ENCODE measurements around the gene OR52E4. TPM values are rescaled to one million over a fixed set of nuclear protein-coding genes. Genes with fewer than 3 reads are reported as not detected.

Gene OR52E4
- not detected for total RNA-seq

DNA sequence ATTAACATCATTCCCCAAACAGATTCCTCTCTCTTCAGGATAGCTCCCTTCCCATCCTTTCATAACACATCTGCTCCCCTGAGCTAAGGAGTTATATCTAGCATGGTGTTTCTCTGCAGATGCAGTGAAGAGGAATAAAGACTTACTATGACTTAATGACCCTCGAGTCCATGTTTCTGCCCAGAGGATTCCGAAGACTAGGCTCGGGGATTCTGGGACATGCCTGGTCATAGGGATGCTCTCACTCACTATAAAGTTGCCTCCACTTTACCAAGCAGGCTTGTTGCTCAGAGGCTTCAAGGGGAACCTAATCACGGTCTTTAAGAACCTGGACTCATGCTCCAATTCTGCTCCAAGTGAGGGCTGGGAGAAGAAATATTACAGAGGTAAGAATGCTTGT, at the start of gene OR52E4:
Gene OR52E4, plus strand, starts transcription at position 301 of the 400 bp plus-strand sequence. CDS start 3,664 bp downstream, outside the sequence.
- DNase-seq (ENCODE audit: low spot score): no peak

DNA sequence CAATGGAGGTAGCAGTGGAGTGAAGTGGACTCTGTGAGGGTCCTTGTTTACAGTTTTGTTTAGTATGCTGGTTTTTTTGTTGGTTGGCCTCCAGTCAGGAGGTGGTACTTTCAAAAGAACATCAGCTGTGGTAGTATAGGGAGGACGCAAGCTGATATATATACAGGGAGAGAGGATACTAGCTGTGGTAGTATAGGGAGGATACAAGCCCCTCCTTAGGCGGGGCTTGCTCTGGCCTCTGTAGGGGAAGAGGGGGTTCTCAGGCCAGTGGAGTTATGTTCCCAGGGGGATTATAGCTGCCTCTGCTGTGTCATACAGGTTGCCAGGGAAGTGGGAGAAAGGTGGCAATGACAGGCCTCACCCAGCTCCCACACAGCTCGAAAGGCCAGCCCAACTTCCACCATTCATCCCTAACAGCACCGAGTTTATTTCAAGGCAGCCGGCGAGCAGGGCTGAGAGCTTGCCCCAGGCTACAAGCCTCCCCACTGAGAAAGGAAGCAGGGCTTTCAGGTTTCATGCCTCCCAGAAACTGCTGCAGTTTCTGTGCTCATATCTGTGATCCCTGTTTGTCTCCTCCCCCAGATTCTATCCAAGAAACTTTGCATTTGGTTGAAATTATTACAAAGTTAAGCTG, 49.1 kb upstream of the OR52E4 start:
- no peak for DNase-seq (ENCODE audit: low spot score)

DNA sequence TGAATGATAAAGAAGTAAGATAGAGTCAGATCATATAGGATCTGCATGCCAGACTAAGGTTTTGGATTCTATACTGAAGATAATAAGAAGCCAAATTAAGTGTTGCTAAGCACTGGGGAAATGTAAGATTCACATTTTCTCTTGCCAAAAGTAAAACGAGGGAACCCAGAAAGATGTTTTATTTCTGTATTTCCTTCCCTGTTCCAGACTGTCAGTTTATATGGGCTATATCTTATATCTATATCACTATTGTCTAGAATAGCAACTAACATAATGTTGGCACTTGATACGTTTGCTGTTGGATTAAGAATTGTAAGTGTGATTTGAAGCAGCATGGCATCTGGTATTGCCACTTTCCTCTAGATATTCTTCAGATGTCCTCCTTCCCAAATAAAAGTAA, 47.0 kb upstream of the OR52E4 start:
- no peak for DNase-seq (ENCODE audit: low spot score)

DNA sequence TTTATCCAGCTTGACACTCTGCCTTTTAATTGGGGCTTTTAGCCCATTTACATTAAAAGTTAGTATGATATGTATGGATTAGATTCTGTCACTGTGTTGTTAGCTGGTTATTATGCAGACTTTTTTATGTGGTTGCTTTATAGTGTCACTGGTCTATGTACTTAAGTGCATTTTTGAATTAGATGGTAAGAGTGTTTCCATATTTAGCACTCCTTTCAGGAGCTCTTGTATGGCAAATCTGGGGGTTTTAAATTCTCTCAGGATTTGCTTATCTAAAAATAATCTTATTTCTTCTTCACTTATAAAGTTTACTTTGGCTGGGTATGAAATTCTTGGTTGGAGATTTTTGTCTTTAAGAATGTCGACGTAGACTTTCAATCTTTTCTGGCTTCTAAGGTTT, 42.7 kb upstream of the OR52E4 start:
- DNase-seq (ENCODE audit: low spot score): no peak

DNA sequence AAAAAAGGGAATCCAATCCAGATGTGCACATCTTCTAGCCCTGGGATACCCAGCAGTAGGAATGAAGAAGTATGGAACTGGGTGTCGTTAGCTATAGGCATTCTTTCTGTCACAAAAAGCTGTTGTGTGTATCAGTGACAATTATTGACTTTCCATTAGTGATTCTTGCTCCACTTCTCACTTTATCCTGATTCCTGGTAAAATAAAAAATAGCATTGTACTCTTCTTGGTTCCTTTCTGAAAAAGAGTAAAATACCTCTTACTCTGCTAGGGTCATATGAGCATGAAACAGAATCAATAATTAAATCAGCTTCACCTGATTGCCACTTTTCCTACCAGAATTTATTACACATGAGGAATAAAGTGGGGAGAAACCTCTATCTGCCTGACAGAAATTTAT, 38.6 kb upstream of the OR52E4 start, which contains the start of gene OR52E6:
Gene OR52E6, minus strand, starts transcription at position 101 of the 400 bp plus-strand sequence. Its CDS starts 0 bp downstream, at position 101.
- no peak for DNase-seq (ENCODE audit: low spot score)

DNA sequence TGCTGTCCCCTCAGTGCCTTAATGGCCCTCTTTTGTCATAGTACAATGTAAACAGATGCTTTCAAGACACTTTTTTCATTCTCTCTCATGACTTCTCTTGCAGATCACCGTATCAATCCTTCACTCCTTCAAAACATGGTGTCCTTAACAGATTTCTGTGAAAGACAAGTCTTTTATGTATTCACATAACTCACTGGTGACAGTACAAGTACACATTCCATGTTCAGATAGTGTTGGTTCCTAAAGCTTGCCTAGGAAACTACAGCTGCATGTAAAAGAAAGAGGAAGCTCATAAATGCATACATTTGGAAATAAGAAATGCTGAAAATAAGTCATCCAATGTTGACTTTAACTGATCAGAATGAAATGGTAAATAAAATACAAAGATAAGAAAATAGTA, 33.7 kb upstream of the OR52E4 start:
- DNase-seq (ENCODE audit: low spot score): no peak

DNA sequence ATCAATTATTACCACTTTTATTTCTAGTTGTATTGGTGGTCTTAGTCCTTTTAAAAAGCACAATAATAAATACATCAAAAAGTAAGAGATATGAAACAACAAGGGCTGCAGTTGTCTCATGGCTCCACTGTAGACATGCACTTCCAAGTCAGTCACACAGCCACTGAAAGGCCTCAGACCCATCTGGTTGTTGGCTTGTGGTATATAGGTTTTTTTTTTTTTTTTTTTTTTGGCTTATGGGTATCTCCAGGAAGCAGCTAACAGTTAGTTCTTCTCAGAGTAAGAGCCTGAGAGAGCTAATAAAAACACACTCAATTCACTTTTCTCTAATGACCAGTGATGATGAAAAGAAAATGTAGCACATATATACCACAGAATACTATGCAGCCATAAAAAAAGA, 32.7 kb upstream of the OR52E4 start:
- no peak for DNase-seq (ENCODE audit: low spot score)

DNA sequence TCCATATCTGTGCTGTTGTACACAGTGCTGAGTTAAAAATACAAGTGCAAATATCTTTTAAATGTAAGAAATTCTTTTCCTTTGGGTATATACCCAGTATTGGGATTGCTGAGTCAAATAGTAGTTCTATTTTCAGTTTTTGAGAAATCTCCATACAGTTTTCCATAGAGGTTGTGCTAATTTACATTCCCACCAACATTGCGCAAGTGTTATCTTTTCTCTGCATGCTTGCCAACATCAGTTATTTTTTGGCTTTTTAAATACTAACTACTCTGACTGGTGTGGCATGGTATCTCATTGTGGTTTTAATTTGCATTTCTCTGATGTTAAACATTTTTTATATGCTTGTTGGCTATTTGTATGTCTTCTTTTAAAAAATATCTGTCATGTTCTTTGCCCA, 29.4 kb upstream of the OR52E4 start:
- no peak for DNase-seq (ENCODE audit: low spot score)

DNA sequence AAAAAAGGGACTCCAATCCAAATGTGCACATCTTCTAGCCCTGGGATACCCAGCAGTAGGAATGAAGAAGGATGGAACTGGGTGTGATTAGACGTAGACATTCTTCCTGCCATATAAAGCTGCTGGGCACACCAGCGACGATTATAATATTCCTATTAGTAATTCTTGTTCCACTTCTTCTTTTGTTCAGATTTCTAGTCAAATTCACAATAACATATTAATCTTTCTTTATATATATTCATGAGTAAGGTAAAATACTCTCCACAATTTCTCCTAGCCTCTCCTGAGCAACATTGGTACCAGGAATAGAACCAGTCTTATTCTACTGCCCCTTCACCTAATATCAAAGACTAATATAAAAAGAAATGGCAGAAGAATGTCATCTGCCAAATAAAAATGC, 22.8 kb upstream of the OR52E4 start, which contains the start of gene OR52E8:
Gene OR52E8, minus strand, starts transcription at position 101 of the 400 bp plus-strand sequence. Its CDS starts 0 bp downstream, at position 101.
- DNase-seq (ENCODE audit: low spot score): no peak

DNA sequence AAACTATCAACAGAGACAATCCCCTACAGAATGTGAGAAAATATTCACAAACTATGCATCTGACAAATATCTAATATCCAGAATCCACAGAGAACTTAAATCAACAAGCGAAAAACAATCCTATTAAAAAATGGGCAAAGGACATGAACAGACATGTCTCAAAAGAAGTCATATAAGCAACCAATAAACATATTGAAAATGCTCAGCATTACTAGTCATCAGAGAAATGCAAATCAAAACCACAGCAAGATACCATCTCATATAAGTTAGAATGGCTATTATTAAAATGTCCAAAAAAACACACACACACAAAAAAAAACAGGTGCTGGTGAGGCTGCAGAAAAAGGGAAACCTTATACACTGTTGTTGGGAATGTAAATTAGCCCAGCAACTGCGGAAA, 14.6 kb upstream of the OR52E4 start:
- DNase-seq (ENCODE audit: low spot score): no peak

DNA sequence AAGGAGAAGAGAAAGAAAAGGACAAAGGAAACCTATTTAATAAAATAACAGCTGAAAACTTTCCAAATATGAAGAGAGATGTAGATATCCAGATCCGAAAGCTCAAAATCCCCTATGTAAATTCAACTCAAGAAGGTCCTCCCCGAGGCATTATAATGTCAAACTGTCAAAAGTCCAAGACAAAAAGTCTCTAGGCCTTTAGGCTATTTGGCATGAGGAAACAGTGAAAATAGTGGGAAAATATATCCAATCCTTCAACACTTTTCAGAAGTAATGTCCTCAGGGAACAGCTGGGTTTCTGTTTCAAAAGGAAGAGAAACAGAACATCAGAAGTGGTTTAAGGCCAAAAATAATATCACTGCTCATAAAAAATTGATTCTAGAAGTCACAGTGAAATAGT, 1.9 kb upstream of the OR52E4 start:
- DNase-seq (ENCODE audit: low spot score): no peak

DNA sequence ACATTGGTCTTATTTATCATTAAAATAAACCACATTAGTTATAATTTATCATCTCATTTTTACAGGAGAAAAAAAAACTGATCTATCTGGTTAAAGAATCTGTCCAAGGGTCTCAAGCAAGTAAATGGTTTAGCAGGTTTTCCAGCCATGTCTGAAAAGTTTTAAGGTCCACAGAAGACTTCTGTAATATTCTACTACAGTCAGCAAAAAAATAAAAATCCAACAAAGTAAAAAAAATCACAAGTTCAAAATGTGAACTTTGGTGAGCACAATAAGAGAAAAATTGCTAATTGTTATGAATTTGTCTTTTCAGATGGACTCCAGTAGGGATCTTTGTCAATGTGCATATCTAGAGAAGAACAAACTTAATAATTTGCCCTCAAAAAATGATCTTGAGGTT, 1.3 kb downstream of the OR52E4 start:
- no peak for DNase-seq (ENCODE audit: low spot score)

DNA sequence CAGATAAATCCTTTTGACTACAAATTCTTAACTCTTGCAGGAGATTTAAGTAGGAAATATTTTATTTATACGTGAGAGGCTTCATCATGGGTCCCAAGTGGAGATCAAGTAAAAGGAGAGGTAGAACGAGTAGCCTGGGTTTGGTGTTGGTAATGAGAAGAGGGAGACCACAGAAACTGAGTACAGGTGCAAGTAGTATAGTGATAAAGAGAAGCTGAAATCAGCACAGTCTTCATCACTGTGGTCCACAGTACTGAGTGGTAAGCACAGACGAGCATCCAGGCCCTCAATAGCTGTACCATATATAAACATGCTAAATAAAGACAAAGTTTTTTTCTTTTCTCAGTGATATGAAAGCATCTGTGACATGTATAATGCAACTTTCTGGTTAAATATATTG, 6.7 kb downstream of the OR52E4 start:
- no peak for DNase-seq (ENCODE audit: low spot score)

DNA sequence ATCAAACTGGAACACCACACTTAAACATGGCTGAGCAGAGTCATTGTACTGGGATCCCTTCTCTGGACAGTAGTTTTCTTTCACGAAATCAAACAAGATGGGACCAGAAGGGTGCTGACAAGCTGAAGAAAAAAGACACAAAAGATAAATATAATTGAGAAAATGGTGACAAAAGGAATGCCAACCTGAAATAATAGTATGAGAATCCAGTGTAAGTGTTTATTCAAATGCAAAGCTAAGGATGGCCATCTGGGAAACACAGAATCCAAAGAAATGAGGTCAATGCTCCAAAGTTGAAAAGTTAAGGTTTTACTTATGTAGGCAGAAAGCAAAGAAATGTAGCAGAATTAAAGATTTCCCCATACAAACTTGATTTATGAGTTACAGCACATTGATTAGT, 7.2 kb downstream of the OR52E4 start:
- DNase-seq (ENCODE audit: low spot score): no peak

DNA sequence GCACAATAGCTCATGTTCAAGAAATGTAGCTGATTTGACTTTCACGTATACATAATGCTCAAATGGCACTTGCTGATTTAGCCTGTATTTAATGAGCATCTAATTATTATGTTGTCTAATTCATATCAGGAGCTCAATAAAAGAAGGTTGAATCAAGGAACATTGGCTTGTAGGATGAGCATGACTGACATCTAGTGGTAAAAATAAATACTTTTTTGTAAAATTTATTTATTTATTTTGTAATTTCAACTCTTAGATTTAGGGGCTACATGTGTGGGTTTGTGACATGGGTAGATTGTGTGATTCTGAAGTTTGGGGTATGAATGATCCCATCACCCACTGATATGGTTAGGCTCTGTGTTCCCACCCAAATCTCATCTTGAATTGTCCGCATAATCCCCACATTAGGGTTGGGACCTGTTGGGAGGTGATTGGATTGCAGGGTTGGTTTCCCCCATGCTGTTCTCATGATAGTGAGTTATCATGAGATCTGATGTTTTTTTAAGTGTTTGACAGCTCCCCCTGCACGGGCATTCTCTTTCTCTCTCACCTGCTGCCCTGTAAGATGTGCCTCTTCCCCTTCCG, 10.9 kb downstream of the OR52E4 start:
- DNase-seq (ENCODE audit: low spot score): no peak

DNA sequence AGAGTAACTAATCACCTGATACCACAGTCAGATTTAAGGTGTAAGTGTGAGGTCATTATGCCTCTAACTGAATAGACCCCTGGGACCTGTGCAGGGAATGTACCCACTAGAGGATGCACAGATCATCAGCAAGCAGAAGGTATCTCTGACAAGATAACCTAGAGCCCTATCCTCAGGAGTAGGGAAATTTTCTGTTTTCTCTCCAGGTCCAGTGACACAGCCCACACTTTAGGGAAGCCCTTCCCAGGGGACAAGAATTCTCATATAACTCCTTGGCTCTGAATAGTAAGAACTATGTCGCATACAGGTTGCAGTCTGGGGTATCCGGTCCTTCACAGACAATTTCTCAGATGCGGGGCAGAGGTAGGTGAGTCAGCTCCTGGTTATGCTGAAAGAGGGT, 12.5 kb downstream of the OR52E4 start, which contains the start of gene OR52E5:
Gene OR52E5, plus strand, starts transcription at position 301 of the 400 bp plus-strand sequence. CDS start 7,569 bp downstream, outside the sequence.
- DNase-seq (ENCODE audit: low spot score): no peak

DNA sequence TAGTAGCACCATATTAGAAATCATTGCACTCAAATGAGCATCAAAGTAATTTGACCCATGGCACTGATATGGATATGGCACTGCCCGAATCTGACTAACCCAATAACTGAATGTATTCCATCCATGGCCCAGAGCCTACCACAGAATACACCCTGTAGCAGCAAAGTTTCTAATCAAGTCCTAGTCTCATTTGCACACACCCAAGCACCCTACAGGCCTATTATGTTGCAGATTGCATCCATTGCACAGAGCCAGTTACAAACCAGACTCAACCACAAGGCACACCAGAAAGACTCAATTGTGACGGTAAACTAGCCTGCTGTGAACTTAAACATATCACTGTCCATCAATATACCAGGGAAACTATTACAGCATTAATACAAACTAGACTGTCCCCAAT, 19.1 kb downstream of the OR52E4 start:
- DNase-seq (ENCODE audit: low spot score): no peak

DNA sequence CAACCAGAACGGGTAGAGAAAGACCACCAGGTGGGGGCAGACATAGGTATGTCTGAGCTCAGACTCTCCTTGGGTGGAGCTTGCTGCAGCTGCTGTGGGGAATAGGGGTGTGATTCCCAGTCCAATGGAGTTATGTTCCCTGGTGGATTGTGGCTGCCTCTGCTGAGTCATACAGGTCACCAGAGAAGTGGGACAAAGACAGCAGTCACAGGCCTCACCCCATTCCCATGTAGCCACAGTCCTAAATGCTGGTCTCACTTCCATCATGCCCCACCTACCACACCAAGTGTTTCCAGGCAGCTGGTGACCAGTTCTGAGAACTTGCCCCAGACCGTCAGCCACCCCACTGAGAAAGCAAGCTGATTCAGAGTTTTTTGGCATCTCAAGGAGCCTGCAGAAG, 30.1 kb downstream of the OR52E4 start:
- no peak for DNase-seq (ENCODE audit: low spot score)

DNA sequence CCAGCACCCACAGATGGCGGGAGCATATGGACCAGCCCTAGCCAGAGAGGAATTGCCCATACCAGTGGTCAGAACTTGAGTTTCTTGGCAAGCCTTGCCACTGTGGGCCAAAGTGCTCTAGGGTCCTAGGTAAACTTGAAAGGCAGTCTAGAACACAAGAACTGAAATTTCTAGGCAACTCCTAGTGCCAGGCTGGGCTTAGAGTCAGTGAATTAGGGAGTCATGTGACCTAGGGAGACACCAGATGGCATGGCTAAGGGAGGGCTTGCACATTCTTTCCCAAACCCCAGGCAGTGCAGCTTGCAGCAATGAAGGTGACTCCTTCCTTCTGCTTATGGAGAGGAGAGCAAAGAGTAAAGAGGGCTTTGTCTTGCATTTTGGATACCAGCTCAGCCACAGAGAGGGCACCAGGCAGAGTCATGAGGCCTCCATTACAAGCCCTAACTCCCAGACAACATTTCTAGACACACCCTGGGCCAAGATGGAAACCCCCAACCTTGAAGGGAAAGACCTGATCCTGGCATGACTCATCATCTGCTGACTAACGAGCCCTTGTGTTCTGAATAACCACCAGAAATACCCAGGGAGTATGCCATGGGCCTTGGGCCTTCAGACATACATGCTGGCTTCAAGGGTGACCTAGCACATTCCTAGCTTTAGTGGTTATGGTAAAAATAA, 42.5 kb downstream of the OR52E4 start:
- no peak for DNase-seq (ENCODE audit: low spot score)

DNA sequence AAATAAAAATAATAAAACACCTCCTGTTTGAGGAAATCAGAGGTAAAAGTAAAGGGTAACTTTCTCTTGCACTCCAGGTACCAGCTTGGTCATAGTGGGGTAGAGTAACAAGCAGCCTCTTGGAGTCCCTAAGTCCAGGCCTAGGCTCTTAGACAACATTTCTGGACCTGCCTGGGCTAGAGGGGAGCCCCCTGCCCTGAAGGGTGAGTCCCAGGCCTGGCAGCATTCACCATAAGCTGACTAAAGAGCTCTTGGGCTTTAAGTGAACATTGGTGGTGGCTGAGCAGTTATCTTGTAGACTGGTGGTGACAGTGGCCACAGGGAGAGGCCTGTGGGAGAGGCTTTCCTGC, 43.0 kb downstream of the OR52E4 start:
- DNase-seq (ENCODE audit: low spot score): no peak

DNA sequence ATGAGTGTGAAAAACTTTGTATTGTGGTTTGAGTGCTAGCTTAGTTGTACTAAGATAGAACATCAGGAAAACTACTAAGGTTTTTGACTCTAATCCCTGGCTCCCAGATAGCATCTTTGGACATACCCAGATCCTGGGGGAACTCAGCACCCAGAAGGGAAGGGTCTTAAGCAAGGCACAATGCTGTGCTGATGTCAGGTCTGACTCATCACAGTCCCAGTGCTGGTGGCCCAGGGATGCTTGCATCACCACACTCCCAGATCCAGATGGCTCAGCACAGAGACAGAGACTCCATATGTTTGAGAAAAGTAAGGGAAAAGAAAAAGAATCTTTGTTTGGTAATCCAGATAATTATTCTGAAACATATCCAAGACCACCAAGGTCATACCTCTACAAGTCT, 43.4 kb downstream of the OR52E4 start:
- DNase-seq (ENCODE audit: low spot score): no peak

DNA sequence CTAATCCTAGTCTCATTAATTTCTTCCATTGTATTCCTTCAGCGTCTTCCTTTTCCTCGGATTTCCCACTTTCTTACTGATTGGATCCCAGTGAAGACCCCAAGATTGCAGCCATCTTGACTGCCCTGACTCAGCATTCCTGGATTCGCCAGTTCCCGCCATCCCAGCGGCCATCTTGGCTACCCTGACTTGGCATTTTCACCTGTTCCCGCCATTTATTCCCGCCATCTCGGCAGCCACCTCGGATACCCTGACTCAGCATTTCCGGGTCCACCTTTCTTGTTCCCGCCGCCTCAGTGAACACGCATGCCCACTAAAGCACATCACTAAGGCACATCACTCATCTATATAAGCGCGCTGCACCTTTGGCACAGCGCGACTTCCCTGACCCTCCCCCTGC, 47.8 kb downstream of the OR52E4 start:
- no peak for DNase-seq (ENCODE audit: low spot score)

DNA sequence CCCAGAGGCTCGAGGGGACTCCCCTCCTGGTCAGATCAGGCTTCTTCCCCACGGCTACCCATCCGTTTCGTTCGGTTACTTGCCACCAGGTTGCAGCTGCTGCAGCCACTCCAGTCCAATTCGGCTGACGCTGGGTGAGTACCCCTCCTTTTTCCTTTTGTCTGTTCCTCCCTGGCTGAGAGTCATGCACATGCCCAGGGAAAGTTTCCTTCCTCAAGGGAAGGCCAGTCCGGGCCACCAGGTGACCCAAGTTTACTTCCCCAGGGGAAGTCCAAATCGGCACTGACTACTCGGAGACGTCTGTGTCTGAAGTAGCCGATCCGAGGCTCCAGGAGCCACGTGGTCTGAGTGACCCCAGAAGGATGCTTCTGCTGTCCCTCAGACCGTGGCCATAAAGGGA, 48.4 kb downstream of the OR52E4 start:
- DNase-seq (ENCODE audit: low spot score): no peak
